Measurements from ENCODE around the gene MTHFD2L.

Gene MTHFD2L

GRCh38 chr4:74109870-74110605 is 47.9 kb upstream of the MTHFD2L start:
- H3K27ac ChIP-seq (ENCODE audit: low read length), result no peak overlapping the region
- no peaks in the 10 kb centered on the region for H3K27me3 ChIP-seq (ENCODE audit: insufficient read depth, low read length, poor library complexity)
- no peak overlapping the region for H3K9ac ChIP-seq (ENCODE audit: low read depth, low read length)
- no peak overlapping the region for H2AFZ ChIP-seq (ENCODE audit: low read depth, low read length)
- H3K9me3 ChIP-seq (ENCODE audit: insufficient read depth, low read length, severe bottlenecking), result no peaks in the 10 kb centered on the region
- no peaks in the 10 kb centered on the region for H3K4me1 ChIP-seq (ENCODE audit: insufficient read depth, low read length)
- H3K4me3 ChIP-seq (ENCODE audit: low read depth in 1 of 2, low read length in 2 of 2), result no peak overlapping the region
- H3K4me2 ChIP-seq (ENCODE audit: insufficient read depth, low read length), result no peak overlapping the region
- no peak for DNase-seq
- no peaks in the 10 kb centered on the region for H3K79me2 ChIP-seq (ENCODE audit: insufficient read depth, low read length)
- TF ChIP-seq EZH2 (IDR thresholded peaks at IDR 0.05; ENCODE audit: borderline replicate concordance, low read depth, low read length, severe bottlenecking) (no peak), CTCF (IDR thresholded peaks at IDR 0.05; ENCODE audit: borderline replicate concordance, extremely low read depth, low read length, poor library complexity, severe bottlenecking) (no peak)
- no peaks in the 10 kb centered on the region for H4K20me1 ChIP-seq (ENCODE audit: insufficient read depth, low read length)
- no peaks in the 10 kb centered on the region for H3K36me3 ChIP-seq (ENCODE audit: insufficient read depth, low read length)
- ATAC-seq (ENCODE audit: insufficient read depth, low read depth), result no peak

GRCh38 chr4:74110670-74111069 is 47.2 kb upstream of the MTHFD2L start:
- Histone ChIP-seq H3K27ac (ENCODE audit: low read length) (no peak overlapping the region), H3K36me3 (ENCODE audit: insufficient read depth, low read length) (no peaks in the 10 kb centered on the region), H3K4me2 (ENCODE audit: insufficient read depth, low read length) (no peak overlapping the region), H3K9me3 (ENCODE audit: insufficient read depth, low read length, severe bottlenecking) (no peaks in the 10 kb centered on the region), H3K27me3 (ENCODE audit: insufficient read depth, low read length, poor library complexity) (no peaks in the 10 kb centered on the region), H3K4me1 (ENCODE audit: insufficient read depth, low read length) (no peaks in the 10 kb centered on the region), H4K20me1 (ENCODE audit: insufficient read depth, low read length) (no peaks in the 10 kb centered on the region), H3K4me3 (ENCODE audit: low read depth in 1 of 2, low read length in 2 of 2) (no peak overlapping the region), H3K9ac (ENCODE audit: low read depth, low read length) (no peak overlapping the region), H3K79me2 (ENCODE audit: insufficient read depth, low read length) (no peaks in the 10 kb centered on the region), H2AFZ (ENCODE audit: low read depth, low read length) (no peak overlapping the region)
- TF ChIP-seq EZH2 (IDR thresholded peaks at IDR 0.05; ENCODE audit: borderline replicate concordance, low read depth, low read length, severe bottlenecking) (no peak), CTCF (IDR thresholded peaks at IDR 0.05; ENCODE audit: borderline replicate concordance, extremely low read depth, low read length, poor library complexity, severe bottlenecking) (no peak)
- no peak for DNase-seq
- no peak for ATAC-seq (ENCODE audit: insufficient read depth, low read depth)

GRCh38 chr4:74111306-74111975 is 46.5 kb upstream of the MTHFD2L start:
- Histone ChIP-seq H3K9me3 (ENCODE audit: insufficient read depth, low read length, severe bottlenecking) (no peaks in the 10 kb centered on the region), H2AFZ (ENCODE audit: low read depth, low read length) (no peak overlapping the region), H3K79me2 (ENCODE audit: insufficient read depth, low read length) (no peaks in the 10 kb centered on the region), H3K4me2 (ENCODE audit: insufficient read depth, low read length) (no peak overlapping the region), H3K36me3 (ENCODE audit: insufficient read depth, low read length) (no peaks in the 10 kb centered on the region), H3K4me1 (ENCODE audit: insufficient read depth, low read length) (no peaks in the 10 kb centered on the region), H3K27ac (ENCODE audit: low read length) (no peak overlapping the region), H3K27me3 (ENCODE audit: insufficient read depth, low read length, poor library complexity) (no peaks in the 10 kb centered on the region), H4K20me1 (ENCODE audit: insufficient read depth, low read length) (no peaks in the 10 kb centered on the region), H3K4me3 (ENCODE audit: low read depth in 1 of 2, low read length in 2 of 2) (no peak overlapping the region), H3K9ac (ENCODE audit: low read depth, low read length) (no peak overlapping the region)
- DNase-seq, result no peak
- no peak for ATAC-seq (ENCODE audit: insufficient read depth, low read depth)
- TF ChIP-seq CTCF (IDR thresholded peaks at IDR 0.05; ENCODE audit: borderline replicate concordance, extremely low read depth, low read length, poor library complexity, severe bottlenecking), result no peak
- no peak for TF ChIP-seq EZH2 (IDR thresholded peaks at IDR 0.05; ENCODE audit: borderline replicate concordance, low read depth, low read length, severe bottlenecking)
